ENCODE data around the gene TPPP3. TPM values are rescaled to one million over a fixed set of nuclear protein-coding genes. Genes with fewer than 3 reads are reported as not detected.
A peak's percentile ranks its signal among the peaks of the same experiment; 100 is the strongest.
"Not testable (repeated sequence)": the region's sequence is repeated elsewhere in the genome, so short reads cannot be mapped to it uniquely, and the experiment has no call there.

TPPP3 gene
- total RNA-seq, 4 donors from 2014 or later, result 32.0 to 116 (median 41.3) TPM

GRCh38 chr16:67372664-67373063, 20.6 kb downstream of the TPPP3 start:
- TF ChIP-seq EP300 (IDR thresholded peaks at IDR 0.05) (no peak), POLR2AphosphoS5 (IDR thresholded peaks at IDR 0.05) (no peak), POLR2A (IDR thresholded peaks at IDR 0.05; ENCODE audit: low read depth) (no peak)
- TF ChIP-seq, protein P1, sequence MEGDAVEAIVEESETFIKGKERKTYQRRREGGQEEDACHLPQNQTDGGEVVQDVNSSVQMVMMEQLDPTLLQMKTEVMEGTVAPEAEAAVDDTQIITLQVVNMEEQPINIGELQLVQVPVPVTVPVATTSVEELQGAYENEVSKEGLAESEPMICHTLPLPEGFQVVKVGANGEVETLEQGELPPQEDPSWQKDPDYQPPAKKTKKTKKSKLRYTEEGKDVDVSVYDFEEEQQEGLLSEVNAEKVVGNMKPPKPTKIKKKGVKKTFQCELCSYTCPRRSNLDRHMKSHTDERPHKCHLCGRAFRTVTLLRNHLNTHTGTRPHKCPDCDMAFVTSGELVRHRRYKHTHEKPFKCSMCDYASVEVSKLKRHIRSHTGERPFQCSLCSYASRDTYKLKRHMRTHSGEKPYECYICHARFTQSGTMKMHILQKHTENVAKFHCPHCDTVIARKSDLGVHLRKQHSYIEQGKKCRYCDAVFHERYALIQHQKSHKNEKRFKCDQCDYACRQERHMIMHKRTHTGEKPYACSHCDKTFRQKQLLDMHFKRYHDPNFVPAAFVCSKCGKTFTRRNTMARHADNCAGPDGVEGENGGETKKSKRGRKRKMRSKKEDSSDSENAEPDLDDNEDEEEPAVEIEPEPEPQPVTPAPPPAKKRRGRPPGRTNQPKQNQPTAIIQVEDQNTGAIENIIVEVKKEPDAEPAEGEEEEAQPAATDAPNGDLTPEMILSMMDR (IDR thresholded peaks at IDR 0.05), result peak; percentile 61 to 62 (median 61)
- Histone ChIP-seq H3K4me3 (no peak overlapping the region), H3K27me3 (no peaks in the 10 kb centered on the region), H3K27ac (replicated peaks in 1 of 4) (no peak overlapping the region), H3K4me1 (no peaks in the 10 kb centered on the region), H3K9me3 (no peaks in the 10 kb centered on the region), H3K36me3 (no peaks in the 10 kb centered on the region)
- intact Hi-C loops (cut with DNase I), result loop anchor here (5.0 kb wide), 1 partner anchor 45 kb away; the partner anchor contains the start of gene ZDHHC1
- DNase-seq (ENCODE audit: extremely low spot score), result no peak

- no peaks in the 10 kb centered on the region for H3K4me1 ChIP-seq
- intact Hi-C loops (cut with DNase I), result loop anchor here (5.0 kb wide), 1 partner anchor 47 kb away; the partner anchor contains the start of gene ZDHHC1
- no peak overlapping the region for H3K4me3 ChIP-seq
- no peaks in the 10 kb centered on the region for H3K36me3 ChIP-seq
- peak; percentile 0 for DNase-seq (ENCODE audit: extremely low spot score)
- H3K27ac ChIP-seq (replicated peaks in 1 of 4), result no peak overlapping the region
- no peaks in the 10 kb centered on the region for H3K27me3 ChIP-seq
- H3K9me3 ChIP-seq, result no peaks in the 10 kb centered on the region
- TF ChIP-seq EP300 (IDR thresholded peaks at IDR 0.05) (no peak), POLR2A (IDR thresholded peaks at IDR 0.05; ENCODE audit: low read depth) (no peak), POLR2AphosphoS5 (IDR thresholded peaks at IDR 0.05) (no peak)
- TF ChIP-seq, protein P1 (IDR thresholded peaks at IDR 0.05), result no peak
- 91% methylated on average over 4 of the region's 4 CpGs for WGBS
Measured at GRCh38 chr16:67370661-67371060, 22.6 kb downstream of the TPPP3 start.

DNA sequence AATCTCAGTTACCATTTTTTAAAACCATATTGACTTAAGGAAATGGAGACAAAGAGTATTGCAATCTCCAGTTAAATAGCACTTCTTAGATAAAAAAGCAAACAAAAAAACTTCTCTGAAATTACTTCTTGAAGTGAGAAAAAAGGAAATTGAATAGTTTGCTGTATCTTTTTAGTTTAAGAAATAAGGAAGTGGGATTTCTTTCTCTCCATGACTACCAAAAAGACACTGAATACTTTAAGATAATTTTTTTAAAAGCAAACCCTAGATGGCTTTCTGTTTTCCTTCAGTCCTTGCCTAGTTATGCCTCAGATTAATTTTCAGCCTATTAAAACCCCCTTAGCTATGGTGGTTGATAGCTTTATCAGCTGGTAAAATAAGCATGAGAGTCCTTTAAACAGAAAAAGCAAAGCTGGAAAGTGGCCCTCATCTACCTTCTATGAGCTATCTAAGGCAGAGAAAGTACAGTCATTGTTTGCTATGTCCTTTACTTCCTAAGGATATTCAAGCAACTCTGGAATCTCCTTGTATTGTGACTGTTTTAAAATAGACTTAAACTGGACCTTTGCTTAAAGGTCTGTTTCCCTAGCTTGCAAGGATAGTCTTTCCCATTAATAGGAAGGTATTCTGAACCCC, 28.6 kb downstream of the TPPP3 start:
- H3K27ac ChIP-seq (replicated peaks in 1 of 4), result peak overlapping the region in 1 of 4 donors; percentile 9
- H3K36me3 ChIP-seq, result no peaks in the 10 kb centered on the region
- no peaks in the 10 kb centered on the region for H3K4me1 ChIP-seq
- no peak for TF ChIP-seq EP300 (IDR thresholded peaks at IDR 0.05)
- no peak for TF ChIP-seq POLR2AphosphoS5 (IDR thresholded peaks at IDR 0.05)
- TF ChIP-seq, protein P1 (IDR thresholded peaks at IDR 0.05), result no peak
- TF ChIP-seq POLR2A (IDR thresholded peaks at IDR 0.05; ENCODE audit: low read depth), result no peak
- H3K9me3 ChIP-seq, result no peaks in the 10 kb centered on the region
- no peak overlapping the region for H3K4me3 ChIP-seq
- no peak for DNase-seq (ENCODE audit: extremely low spot score)
- no peaks in the 10 kb centered on the region for H3K27me3 ChIP-seq
- intact Hi-C loops (cut with DNase I), result no loop called here

- TF ChIP-seq POLR2AphosphoS5 (IDR thresholded peaks at IDR 0.05) (no peak), POLR2A (IDR thresholded peaks at IDR 0.05; ENCODE audit: low read depth) (no peak), EP300 (IDR thresholded peaks at IDR 0.05) (no peak)
- TF ChIP-seq, protein P1 (IDR thresholded peaks at IDR 0.05), result no peak
- no peaks in the 10 kb centered on the region for H3K4me1 ChIP-seq
- no peaks in the 10 kb centered on the region for H3K9me3 ChIP-seq
- no peak overlapping the region for H3K4me3 ChIP-seq
- DNase-seq (ENCODE audit: extremely low spot score), result no peak
- intact Hi-C loops (cut with DNase I), result no loop called here
- WGBS, result 87% methylated on average over 3 of the region's 3 CpGs
- H3K27ac ChIP-seq (replicated peaks in 1 of 4), result no peak overlapping the region
- H3K36me3 ChIP-seq, result no peaks in the 10 kb centered on the region
- H3K27me3 ChIP-seq, result no peaks in the 10 kb centered on the region
Measured at GRCh38 chr16:67361038-67361437, 32.3 kb downstream of the TPPP3 start.

- H3K4me3 ChIP-seq; H3K4me1 ChIP-seq; intact Hi-C loops (cut with DNase I); H3K27me3 ChIP-seq; H3K9me3 ChIP-seq; H3K27ac ChIP-seq (replicated peaks in 1 of 4); H3K36me3 ChIP-seq: not testable (repeated sequence)
- DNase-seq (ENCODE audit: extremely low spot score), result peak; percentile 19
- WGBS, result 97% methylated on average over 8 of the region's 8 CpGs
Measured at GRCh38 chr16:67359540-67360269, 33.6 kb downstream of the TPPP3 start.

All from esophagus muscularis mucosa (tissue), 4 donors.